GM12892 (cell line): ENCODE results near the gene PRSS2.
"Not testable (repeated sequence)": the region's sequence is repeated elsewhere in the genome, so short reads cannot be mapped to it uniquely, and the experiment has no call there.

ENCODE experiments used
- POLR2A ChIP-seq: IDR thresholded peaks from 2 replicates; pipeline ENCODE4 v1.6.1; 2011; ENCODE audit warnings: low read depth, low read length, control low read depth
- POLR2AphosphoS5 ChIP-seq: IDR thresholded peaks from 2 replicates; pipeline ENCODE4 v1.6.1; 2011; ENCODE audit warnings: low read depth, low read length, control low read depth
- TAF1 ChIP-seq: IDR thresholded peaks from 2 replicates; pipeline ENCODE4 v1.6.1; 2011; ENCODE audit warnings: low read depth, mild to moderate bottlenecking, control low read depth, low read length, borderline replicate concordance

GRCh38 chr7:142758312-142758711, 12.5 kb upstream of the PRSS2 start:
- not testable (repeated sequence) for TF ChIP-seq POLR2AphosphoS5, POLR2A, TAF1
